HepG2 (cell line): ENCODE data around the gene ICAM3. TPM values are rescaled to one million over a fixed set of nuclear protein-coding genes. Genes with fewer than 3 reads are reported as not detected.

ENCODE experiments used
- DNMT1 ChIP-seq: sonication (generic); formaldehyde crosslinking; IDR thresholded peaks from 2 replicates; pipeline ENCODE4 v1.5.1; 2020; ENCODE audit warnings: mild to moderate bottlenecking, missing genetic modification reagents
- ELF1 ChIP-seq: sonication (generic); formaldehyde crosslinking; IDR thresholded peaks from 2 replicates; pipeline ENCODE4 v1.4.0; 2020; ENCODE audit warnings: missing genetic modification reagents
- ERF ChIP-seq: IDR thresholded peaks from 2 replicates; pipeline ENCODE4 v1.6.1; 2018; ENCODE audit warnings: missing biosample characterization, missing genetic modification reagents
- HNF4A ChIP-seq: sonication (generic); formaldehyde crosslinking; IDR thresholded peaks from 2 replicates; pipeline ENCODE4 v1.4.0; 2020; ENCODE audit warnings: missing genetic modification reagents
- NCOA1 ChIP-seq: sonication (generic); formaldehyde crosslinking; IDR thresholded peaks from 2 replicates; pipeline ENCODE4 v1.9.0; 2021; ENCODE audit warnings: missing genetic modification reagents
- NR2F2 ChIP-seq: IDR thresholded peaks from 2 replicates; pipeline ENCODE4 v1.6.1; 2012; ENCODE audit warnings: low read depth, inconsistent platforms, borderline replicate concordance
- PHB2 ChIP-seq: fragments of 450-650 bp; IDR thresholded peaks from 2 replicates; pipeline ENCODE4 v1.6.1; 2018; ENCODE audit not compliant: partially characterized antibody
- POGK ChIP-seq: sonication (generic); formaldehyde crosslinking; conservative IDR thresholded peaks from 2 replicates; pipeline ENCODE4 v1.8.0; 2022; ENCODE audit warnings: mild to moderate bottlenecking, moderate library complexity, missing genetic modification reagents
- RCOR2 ChIP-seq: IDR thresholded peaks from 2 replicates; pipeline ENCODE4 v1.6.1; 2016; ENCODE audit warnings: missing biosample characterization, missing genetic modification reagents
- SALL1 ChIP-seq: sonication (generic); formaldehyde crosslinking; IDR thresholded peaks from 2 replicates; pipeline ENCODE4 v1.8.0; 2022; ENCODE audit warnings: mild to moderate bottlenecking, missing genetic modification reagents
- SCMH1 ChIP-seq: sonication (generic); formaldehyde crosslinking; IDR thresholded peaks from 2 replicates; pipeline ENCODE4 v1.9.0; 2021; ENCODE audit warnings: missing genetic modification reagents, mild to moderate bottlenecking, borderline replicate concordance
- SOX13 ChIP-seq, 3 experiments: fragments of 450-650 bp in 1 of 3; sonication (generic) in 1 of 3; formaldehyde crosslinking in 1 of 3; IDR thresholded peaks in 2 of 3; conservative IDR thresholded peaks in 1 of 3; 2 replicates each; pipeline versions ENCODE4 v1.5.0 to v1.6.1; 2016 to 2020; ENCODE audit warnings: antibody characterized with exemption in 1 of 3, mild to moderate bottlenecking in 1 of 3, missing compliant biosample characterization in 1 of 3, missing genetic modification reagents in 1 of 3, moderate library complexity in 1 of 3
- STAT5B ChIP-seq: sonication (generic); formaldehyde crosslinking; IDR thresholded peaks from 2 replicates; pipeline ENCODE4 v1.4.0; 2020; ENCODE audit warnings: missing genetic modification reagents
- ZKSCAN1 ChIP-seq: fragments of 150-350 bp; IDR thresholded peaks from 2 replicates; pipeline ENCODE4 v1.6.1; 2014; ENCODE audit warnings: low read length
- ZNF329 ChIP-seq: sonication (generic); formaldehyde crosslinking; IDR thresholded peaks from 2 replicates; pipeline ENCODE4 v1.9.0; 2021; ENCODE audit warnings: low read depth, mild to moderate bottlenecking, missing genetic modification reagents
- ZNF577 ChIP-seq: sonication (generic); formaldehyde crosslinking; IDR thresholded peaks from 2 replicates; pipeline ENCODE4 v1.4.0; 2020; ENCODE audit warnings: mild to moderate bottlenecking, low read depth, missing genetic modification reagents, borderline replicate concordance
- ZNF740 ChIP-seq: sonication (generic); formaldehyde crosslinking; IDR thresholded peaks from 2 replicates; pipeline ENCODE4 v1.4.0; 2020; ENCODE audit warnings: missing genetic modification reagents
- polyA plus RNA-seq, 8 experiments: library from polyadenylated mRNA; depleted of rRNA in 3 of 8; stranded (reverse) in 7 of 8; unstranded in 1 of 8; fragments of >200 nt; fragmentation: Illumina TruSeq in 4 of 8; extraction: Trizol in 4 of 8; gene quantifications; 2 replicates each; pipeline versions ENCODE4 v1.2.1 to v1.2.3, GENCODE V29; 2011 to 2016; ENCODE audit warnings: low read depth in 4 of 8, missing spikeins in 1 of 8, mixed read lengths in 1 of 8; ENCODE audit not compliant: insufficient read depth in 1 of 8
- total RNA-seq, 5 experiments: library from RNA; depleted of rRNA; stranded (reverse); fragments of >200 nt; fragmentation: Illumina TruSeq; extraction: Trizol; gene quantifications; 2 replicates each; pipeline ENCODE4 v1.2.3, GENCODE V29; 2016; ENCODE audit warnings: low read depth in 1 of 5
- TF ChIP-seq, protein P1 (sequence below): sonication (generic); formaldehyde crosslinking; IDR thresholded peaks from 2 replicates; pipeline ENCODE4 v1.5.1; 2020; ENCODE audit warnings: mild to moderate bottlenecking, missing genetic modification reagents
- TF ChIP-seq, protein P2 (sequence below): sonication (generic); formaldehyde crosslinking; IDR thresholded peaks from 2 replicates; pipeline ENCODE4 v1.8.0; 2022; ENCODE audit warnings: mild to moderate bottlenecking, missing genetic modification reagents
- TF ChIP-seq, protein P3 (sequence below): sonication (generic); formaldehyde crosslinking; IDR thresholded peaks from 2 replicates; pipeline ENCODE4 v1.5.0; 2020; ENCODE audit warnings: missing genetic modification reagents

ICAM3 gene
- total and polyA plus RNA-seq, 2 of the 13 experiments (the other 11 are each of a cell fraction or from before 2014, with no cell fraction given) = 14.1 to 21.0 TPM

DNA sequence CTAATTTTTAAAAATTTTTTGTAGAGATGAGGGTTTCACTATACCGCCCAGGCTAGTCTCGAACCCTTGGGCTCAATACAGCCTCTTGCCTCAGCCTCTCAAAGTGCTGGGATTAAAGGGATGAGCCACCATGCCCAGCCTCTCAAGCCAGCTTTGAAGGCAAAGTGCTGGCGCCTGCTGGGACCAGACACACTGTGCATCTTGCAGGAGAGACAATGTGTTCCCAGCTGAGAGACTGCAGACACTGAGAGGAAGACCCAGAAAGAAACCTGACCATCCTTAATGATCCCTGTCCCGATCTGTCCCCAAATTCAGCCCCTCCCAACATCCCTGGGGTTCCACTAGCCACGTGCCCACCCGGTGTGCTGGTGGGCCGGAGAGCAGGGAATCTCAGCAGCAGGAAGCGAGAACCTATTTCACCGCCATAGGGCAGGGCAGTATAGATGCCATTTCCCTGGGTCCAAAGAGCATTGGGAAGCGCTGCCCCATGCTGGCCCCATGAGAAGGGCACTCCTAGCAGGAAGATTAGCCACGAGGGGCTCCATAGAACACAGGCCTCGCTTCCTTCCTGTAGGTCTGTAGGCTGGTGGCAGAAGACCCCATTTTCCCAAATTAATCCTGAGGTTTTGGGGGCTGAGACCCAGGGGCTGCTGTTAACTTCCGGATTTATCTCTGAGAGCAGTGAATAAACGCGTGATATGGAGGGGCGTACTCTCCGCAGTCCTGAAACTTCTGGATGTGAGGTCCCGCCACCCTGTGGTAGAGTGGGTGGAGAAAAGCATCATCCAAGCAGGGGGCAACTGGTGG is 7.1 kb downstream of the ICAM3 start (continued):
- no peak for TF ChIP-seq ZNF740 (CRISPR knock-in tag)
- TF ChIP-seq ZNF577 (CRISPR knock-in tag) = no peak
- peak; percentile 90 for TF ChIP-seq HNF4A (CRISPR knock-in tag)
- no peak for TF ChIP-seq PHB2
- TF ChIP-seq, protein P1, sequence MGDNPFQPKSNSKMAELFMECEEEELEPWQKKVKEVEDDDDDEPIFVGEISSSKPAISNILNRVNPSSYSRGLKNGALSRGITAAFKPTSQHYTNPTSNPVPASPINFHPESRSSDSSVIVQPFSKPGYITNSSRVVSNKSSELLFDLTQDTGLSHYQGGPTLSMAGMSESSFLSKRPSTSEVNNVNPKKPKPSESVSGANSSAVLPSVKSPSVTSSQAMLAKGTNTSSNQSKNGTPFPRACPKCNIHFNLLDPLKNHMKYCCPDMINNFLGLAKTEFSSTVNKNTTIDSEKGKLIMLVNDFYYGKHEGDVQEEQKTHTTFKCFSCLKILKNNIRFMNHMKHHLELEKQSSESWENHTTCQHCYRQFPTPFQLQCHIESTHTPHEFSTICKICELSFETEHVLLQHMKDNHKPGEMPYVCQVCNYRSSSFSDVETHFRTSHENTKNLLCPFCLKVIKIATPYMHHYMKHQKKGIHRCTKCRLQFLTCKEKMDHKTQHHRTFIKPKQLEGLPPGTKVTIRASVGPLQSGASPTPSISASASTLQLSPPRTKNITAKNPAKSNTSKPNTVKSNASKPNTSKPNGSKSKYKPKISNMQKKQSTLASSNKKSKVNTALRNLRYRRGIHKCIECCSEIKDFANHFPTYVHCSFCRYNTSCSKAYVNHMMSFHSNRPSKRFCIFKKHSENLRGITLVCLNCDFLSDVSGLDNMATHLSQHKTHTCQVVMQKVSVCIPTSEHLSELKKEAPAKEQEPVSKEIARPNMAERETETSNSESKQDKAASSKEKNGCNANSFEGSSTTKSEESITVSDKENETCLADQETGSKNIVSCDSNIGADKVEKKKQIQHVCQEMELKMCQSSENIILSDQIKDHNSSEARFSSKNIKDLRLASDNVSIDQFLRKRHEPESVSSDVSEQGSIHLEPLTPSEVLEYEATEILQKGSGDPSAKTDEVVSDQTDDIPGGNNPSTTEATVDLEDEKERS (CRISPR knock-in tag) = 0 out of 2 replicates have a peak, but pooled peaks have one; percentile 22
- TF ChIP-seq ERF (CRISPR knock-in tag) = no peak; the same call in 1 of the 2 replicates
- no peak for TF ChIP-seq SCMH1 (CRISPR knock-in tag)
- TF ChIP-seq ZNF329 (CRISPR knock-in tag) = no peak
- no peak for TF ChIP-seq NR2F2
- TF ChIP-seq NCOA1 (CRISPR knock-in tag) = 0 out of 2 replicates have a peak, but pooled peaks have one; percentile 26
- TF ChIP-seq STAT5B (CRISPR knock-in tag) = no peak
- no peak for TF ChIP-seq DNMT1 (CRISPR knock-in tag)
- TF ChIP-seq ZKSCAN1 = no peak
- TF ChIP-seq SOX13 (IDR thresholded peaks at IDR 0.05) = no peak
- TF ChIP-seq SOX13 (CRISPR knock-in tag; conservative IDR thresholded peaks at IDR 0.05 in 1 of 2, IDR thresholded peaks at IDR 0.05 in 1 of 2) = no peak
- peak; percentile 38; the same call in 1 of the 2 replicates for TF ChIP-seq ELF1 (CRISPR knock-in tag)
- TF ChIP-seq POGK (CRISPR knock-in tag) = no peak
- TF ChIP-seq RCOR2 (CRISPR knock-in tag) = no peak
- TF ChIP-seq, protein P2, sequence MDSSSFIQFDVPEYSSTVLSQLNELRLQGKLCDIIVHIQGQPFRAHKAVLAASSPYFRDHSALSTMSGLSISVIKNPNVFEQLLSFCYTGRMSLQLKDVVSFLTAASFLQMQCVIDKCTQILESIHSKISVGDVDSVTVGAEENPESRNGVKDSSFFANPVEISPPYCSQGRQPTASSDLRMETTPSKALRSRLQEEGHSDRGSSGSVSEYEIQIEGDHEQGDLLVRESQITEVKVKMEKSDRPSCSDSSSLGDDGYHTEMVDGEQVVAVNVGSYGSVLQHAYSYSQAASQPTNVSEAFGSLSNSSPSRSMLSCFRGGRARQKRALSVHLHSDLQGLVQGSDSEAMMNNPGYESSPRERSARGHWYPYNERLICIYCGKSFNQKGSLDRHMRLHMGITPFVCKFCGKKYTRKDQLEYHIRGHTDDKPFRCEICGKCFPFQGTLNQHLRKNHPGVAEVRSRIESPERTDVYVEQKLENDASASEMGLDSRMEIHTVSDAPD (CRISPR knock-in tag) = no peak
- peak; percentile 42; the same call in 1 of the 2 replicates for TF ChIP-seq SALL1 (CRISPR knock-in tag)
- TF ChIP-seq, protein P3, sequence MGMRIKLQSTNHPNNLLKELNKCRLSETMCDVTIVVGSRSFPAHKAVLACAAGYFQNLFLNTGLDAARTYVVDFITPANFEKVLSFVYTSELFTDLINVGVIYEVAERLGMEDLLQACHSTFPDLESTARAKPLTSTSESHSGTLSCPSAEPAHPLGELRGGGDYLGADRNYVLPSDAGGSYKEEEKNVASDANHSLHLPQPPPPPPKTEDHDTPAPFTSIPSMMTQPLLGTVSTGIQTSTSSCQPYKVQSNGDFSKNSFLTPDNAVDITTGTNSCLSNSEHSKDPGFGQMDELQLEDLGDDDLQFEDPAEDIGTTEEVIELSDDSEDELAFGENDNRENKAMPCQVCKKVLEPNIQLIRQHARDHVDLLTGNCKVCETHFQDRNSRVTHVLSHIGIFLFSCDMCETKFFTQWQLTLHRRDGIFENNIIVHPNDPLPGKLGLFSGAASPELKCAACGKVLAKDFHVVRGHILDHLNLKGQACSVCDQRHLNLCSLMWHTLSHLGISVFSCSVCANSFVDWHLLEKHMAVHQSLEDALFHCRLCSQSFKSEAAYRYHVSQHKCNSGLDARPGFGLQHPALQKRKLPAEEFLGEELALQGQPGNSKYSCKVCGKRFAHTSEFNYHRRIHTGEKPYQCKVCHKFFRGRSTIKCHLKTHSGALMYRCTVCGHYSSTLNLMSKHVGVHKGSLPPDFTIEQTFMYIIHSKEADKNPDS = no peak
